Smooth muscle cell (in vitro differentiated cells): ENCODE data around the gene MCF2L. TPM values are rescaled to one million over a fixed set of nuclear protein-coding genes. Genes with fewer than 3 reads are reported as not detected.

Experiments
- DNase-seq: peaks from one replicate; lab custom pipeline; 2025; ENCODE audit not compliant: unreplicated experiment; lab: John Stamatoyannopoulos, UW
- H2AFZ ChIP-seq: fragments of 200-600 bp; sonication (generic); 2 replicates; pipeline ENCODE4 v1.6.0; 2016; ENCODE audit warnings: antibody characterized with exemption, low read depth, mild to moderate bottlenecking
- H3F3A ChIP-seq: fragments of 200-600 bp; sonication (generic); 2 replicates; pipeline ENCODE4 v1.6.0; 2017; ENCODE audit warnings: antibody characterized with exemption, low read depth
- H3K27ac ChIP-seq: fragments of 200-600 bp; sonication (generic); 2 replicates; pipeline ENCODE4 v1.5.1; 2016; ENCODE audit warnings: low read depth, mild to moderate bottlenecking
- H3K27me3 ChIP-seq: fragments of 200-600 bp; sonication (generic); 2 replicates; pipeline ENCODE4 v1.6.1; 2016; ENCODE audit warnings: low read depth, mild to moderate bottlenecking
- H3K36me3 ChIP-seq: fragments of 200-600 bp; sonication (generic); 2 replicates; pipeline ENCODE4 v1.5.1; 2016; ENCODE audit warnings: low read depth
- H3K4me1 ChIP-seq: fragments of 200-600 bp; sonication (generic); 2 replicates; pipeline ENCODE4 v1.5.1; 2016; ENCODE audit warnings: low read depth
- H3K4me2 ChIP-seq: fragments of 200-600 bp; sonication (generic); 2 replicates; pipeline ENCODE4 v1.6.0; 2016; ENCODE audit warnings: mild to moderate bottlenecking
- H3K4me3 ChIP-seq: fragments of 200-600 bp; sonication (generic); 2 replicates; pipeline ENCODE4 v1.5.1; 2016; ENCODE audit warnings: mild to moderate bottlenecking
- H3K79me2 ChIP-seq: fragments of 200-600 bp; sonication (generic); 2 replicates; pipeline ENCODE4 v1.6.0; 2016; ENCODE audit warnings: low read depth, mild to moderate bottlenecking
- H3K9ac ChIP-seq: fragments of 200-600 bp; sonication (generic); 2 replicates; pipeline ENCODE4 v1.6.0; 2016; ENCODE audit warnings: low read depth
- H3K9me3 ChIP-seq: fragments of 200-600 bp; sonication (generic); replicated peaks from 2 replicates; pipeline ENCODE4 v1.5.1; 2016; ENCODE audit warnings: low read depth
- H4K20me1 ChIP-seq: fragments of 200-600 bp; sonication (generic); 2 replicates; pipeline ENCODE4 v1.6.0; 2016; ENCODE audit warnings: low read depth
- WGBS: methylation state at CpG from one replicate; pipeline ENCODE4 v1.1.7; 2016; ENCODE audit warnings: low lambda C conversion rate; 5-methylcytosine and 5-hydroxymethylcytosine counted together
- polyA plus RNA-seq: library from polyadenylated mRNA; unstranded; fragments of >200 nt; fragmentation: Nextera tagmentation; extraction: Ambion mirVana; gene quantifications from 2 replicates; pipeline ENCODE4 v1.2.1, GENCODE V29; 2016
- total RNA-seq: library from RNA; depleted of rRNA; stranded (reverse); fragments of >200 nt; gene quantifications from 2 replicates; pipeline ENCODE4 v1.2.3, GENCODE V29; 2014
- TF ChIP-seq, protein P1 (sequence below): fragments of 200-600 bp; sonication (generic); IDR thresholded peaks from 2 replicates; pipeline ENCODE4 v1.5.1; 2017; ENCODE audit warnings: borderline replicate concordance, mild to moderate bottlenecking, antibody characterized with exemption; ENCODE audit not compliant: insufficient read depth, poor library complexity, severe bottlenecking

Gene MCF2L
- total and polyA plus RNA-seq, 2 experiments from 2014 or later: 0.54 to 7.6 TPM

DNA sequence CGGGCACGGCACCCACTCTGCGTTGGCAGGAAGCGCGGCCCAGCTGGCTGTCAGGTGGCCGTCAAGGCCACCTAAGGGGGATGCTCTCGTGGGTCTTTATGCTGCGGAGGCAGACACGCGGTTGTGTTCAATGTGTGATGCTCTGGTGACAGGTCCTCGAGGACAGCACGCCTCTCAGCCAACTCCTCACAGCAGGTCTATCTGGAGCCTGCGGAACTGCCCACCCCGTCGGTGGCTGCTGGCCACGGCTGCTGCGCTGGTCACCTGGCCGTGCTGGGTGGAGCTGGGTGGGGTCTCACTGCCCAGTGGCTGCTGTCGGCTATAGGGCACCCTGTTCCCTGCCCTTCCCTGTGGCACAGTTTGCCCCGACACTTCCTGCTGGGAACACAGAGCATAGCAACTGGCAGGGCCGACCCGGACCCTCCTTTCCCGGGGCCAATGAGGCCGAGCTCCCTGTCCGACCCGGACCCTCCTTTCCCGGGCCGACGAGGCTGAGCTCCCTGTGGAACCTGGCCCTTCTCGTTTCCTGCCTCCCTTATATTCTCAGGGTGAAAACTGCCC, 122.3 kb downstream of the MCF2L start:
- H3K9me3 ChIP-seq: no peaks in the 10 kb centered on the region
- TF ChIP-seq, protein P1, sequence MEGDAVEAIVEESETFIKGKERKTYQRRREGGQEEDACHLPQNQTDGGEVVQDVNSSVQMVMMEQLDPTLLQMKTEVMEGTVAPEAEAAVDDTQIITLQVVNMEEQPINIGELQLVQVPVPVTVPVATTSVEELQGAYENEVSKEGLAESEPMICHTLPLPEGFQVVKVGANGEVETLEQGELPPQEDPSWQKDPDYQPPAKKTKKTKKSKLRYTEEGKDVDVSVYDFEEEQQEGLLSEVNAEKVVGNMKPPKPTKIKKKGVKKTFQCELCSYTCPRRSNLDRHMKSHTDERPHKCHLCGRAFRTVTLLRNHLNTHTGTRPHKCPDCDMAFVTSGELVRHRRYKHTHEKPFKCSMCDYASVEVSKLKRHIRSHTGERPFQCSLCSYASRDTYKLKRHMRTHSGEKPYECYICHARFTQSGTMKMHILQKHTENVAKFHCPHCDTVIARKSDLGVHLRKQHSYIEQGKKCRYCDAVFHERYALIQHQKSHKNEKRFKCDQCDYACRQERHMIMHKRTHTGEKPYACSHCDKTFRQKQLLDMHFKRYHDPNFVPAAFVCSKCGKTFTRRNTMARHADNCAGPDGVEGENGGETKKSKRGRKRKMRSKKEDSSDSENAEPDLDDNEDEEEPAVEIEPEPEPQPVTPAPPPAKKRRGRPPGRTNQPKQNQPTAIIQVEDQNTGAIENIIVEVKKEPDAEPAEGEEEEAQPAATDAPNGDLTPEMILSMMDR: no peak
- 93% methylated on average over 28 of the region's 30 CpGs for WGBS

DNA sequence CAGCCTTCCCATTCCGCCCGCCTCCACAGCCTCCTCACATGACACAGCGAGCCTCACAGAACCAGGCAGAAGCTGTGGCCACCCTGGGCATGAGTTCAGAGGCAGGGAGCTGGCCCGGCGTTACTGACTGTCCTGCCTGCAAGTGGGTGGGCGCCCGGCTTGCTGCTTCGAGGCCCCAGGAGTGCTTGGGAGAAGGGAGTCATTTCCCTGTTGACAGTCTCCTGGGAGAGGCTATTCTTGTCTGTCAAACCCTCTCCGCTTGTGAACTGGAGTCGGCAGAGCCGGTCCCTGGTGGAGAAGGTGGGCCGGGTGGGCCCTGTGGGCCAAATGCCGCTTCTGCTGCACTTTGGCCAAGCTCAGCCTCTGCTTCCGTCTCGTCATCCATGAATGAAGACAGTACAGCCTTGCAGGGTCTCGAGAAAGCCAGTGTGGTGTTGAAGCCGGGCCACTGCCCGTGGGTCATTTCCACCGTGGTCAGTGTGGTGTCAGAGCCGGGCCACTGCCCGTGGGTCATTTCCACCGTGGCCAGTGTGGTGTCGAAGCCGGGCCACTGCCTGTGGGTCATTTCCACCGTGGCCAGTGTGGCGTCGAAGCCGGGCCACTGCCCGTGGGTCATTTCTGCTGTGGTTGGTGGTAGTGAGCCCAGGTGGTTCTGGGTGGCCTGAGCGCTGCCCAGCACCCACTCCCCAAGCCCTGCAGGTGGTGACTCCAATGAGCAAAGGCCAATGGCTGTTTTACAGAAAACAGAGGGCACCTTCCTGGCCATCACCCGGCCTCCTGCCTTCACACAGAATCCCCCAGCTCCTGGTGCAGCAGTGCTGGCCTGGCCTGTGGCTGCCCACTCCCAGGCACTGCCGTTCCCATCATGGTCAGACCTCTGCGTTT, 123.1 kb downstream of the MCF2L start:
- 92% methylated on average over 33 of the region's 33 CpGs for WGBS

More for the DNA sequence above, 122.3 kb downstream of the MCF2L start:
- H3K9ac ChIP-seq: no peak overlapping the region
- H3K27me3 ChIP-seq: no peaks in the 10 kb centered on the region
- no peak overlapping the region for H2AFZ ChIP-seq
- DNase-seq: no peak
- H3F3A ChIP-seq: no peaks in the 10 kb centered on the region
- H3K4me1 ChIP-seq: no peaks in the 10 kb centered on the region
- H3K4me3 ChIP-seq: no peak overlapping the region
- H3K27ac ChIP-seq: no peak overlapping the region
- H4K20me1 ChIP-seq: no peaks in the 10 kb centered on the region
- H3K79me2 ChIP-seq: no peaks in the 10 kb centered on the region
- H3K4me2 ChIP-seq: no peak overlapping the region
- H3K36me3 ChIP-seq: no peaks in the 10 kb centered on the region

DNA sequence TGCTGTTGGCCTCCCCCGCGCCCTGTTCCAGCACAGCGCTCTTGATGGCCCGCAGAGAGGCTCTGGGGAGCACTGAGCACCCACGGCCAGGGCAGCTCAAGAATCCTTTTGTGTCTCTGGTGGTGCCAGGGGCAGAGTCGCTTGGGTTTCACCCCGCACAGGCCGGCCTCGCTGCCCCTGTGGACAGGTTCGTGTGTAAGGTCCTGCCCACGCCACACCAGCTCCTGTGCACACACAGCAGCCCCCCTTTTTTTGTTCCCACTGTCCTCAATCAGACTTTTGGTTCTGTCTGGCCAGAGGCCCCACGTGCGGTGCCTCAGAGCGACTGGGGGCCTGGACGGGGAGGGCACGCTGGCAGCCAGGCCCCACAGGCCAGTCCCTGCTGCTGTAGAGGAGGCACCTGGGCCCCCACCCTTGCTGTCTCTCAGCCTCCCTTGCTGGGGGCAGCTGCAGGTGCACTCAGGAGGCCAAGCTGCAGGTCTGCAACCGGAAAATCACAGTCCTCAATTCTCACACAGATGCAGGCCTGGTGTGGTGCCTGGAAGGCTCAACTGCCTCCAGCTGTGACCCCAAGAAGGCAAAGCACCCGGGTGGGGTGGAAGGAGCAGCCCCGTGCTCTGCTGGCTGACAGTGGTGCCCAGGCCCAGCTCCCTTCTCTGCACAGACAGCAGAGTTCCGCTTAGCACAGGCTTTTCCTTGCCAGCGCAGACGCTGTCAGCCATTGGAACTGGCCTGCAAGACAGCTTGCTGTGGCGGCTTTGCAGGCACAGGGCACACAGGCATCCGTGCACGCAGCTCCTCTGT, 124.0 kb downstream of the MCF2L start:
- WGBS: 93% methylated on average over 20 of the region's 25 CpGs
- TF ChIP-seq, protein P1: no peak
- no peak for DNase-seq

More for the DNA sequence above, 123.1 kb downstream of the MCF2L start:
- Histone ChIP-seq H3K4me1 (no peaks in the 10 kb centered on the region), H3K9ac (no peak overlapping the region), H3K4me2 (no peak overlapping the region), H3K36me3 (no peaks in the 10 kb centered on the region), H2AFZ (no peak overlapping the region), H3K27me3 (no peaks in the 10 kb centered on the region), H3K9me3 (no peaks in the 10 kb centered on the region), H3K4me3 (no peak overlapping the region), H4K20me1 (no peaks in the 10 kb centered on the region), H3F3A (no peaks in the 10 kb centered on the region), H3K27ac (no peak overlapping the region), H3K79me2 (no peaks in the 10 kb centered on the region)
- no peak for DNase-seq
- TF ChIP-seq, protein P1: no peak

More for the DNA sequence above, 124.0 kb downstream of the MCF2L start:
- Histone ChIP-seq H2AFZ (no peak overlapping the region), H3K9ac (no peak overlapping the region), H3K9me3 (no peaks in the 10 kb centered on the region), H3K79me2 (no peaks in the 10 kb centered on the region), H3K27ac (no peak overlapping the region), H3K4me1 (no peaks in the 10 kb centered on the region), H3K36me3 (no peaks in the 10 kb centered on the region), H3K4me2 (no peak overlapping the region), H3K27me3 (no peaks in the 10 kb centered on the region), H3F3A (no peaks in the 10 kb centered on the region), H4K20me1 (no peaks in the 10 kb centered on the region), H3K4me3 (no peak overlapping the region)
